ENCODE measurements around the gene PRDX6. TPM values are rescaled to one million over a fixed set of nuclear protein-coding genes. Genes with fewer than 3 reads are reported as not detected.
"Not testable (repeated sequence)": the region's sequence is repeated elsewhere in the genome, so short reads cannot be mapped to it uniquely, and the experiment has no call there.

The PRDX6 gene
- total and polyA plus RNA-seq, 5 experiments from 2014 or later: 109 to 269 (median 181) TPM

DNA sequence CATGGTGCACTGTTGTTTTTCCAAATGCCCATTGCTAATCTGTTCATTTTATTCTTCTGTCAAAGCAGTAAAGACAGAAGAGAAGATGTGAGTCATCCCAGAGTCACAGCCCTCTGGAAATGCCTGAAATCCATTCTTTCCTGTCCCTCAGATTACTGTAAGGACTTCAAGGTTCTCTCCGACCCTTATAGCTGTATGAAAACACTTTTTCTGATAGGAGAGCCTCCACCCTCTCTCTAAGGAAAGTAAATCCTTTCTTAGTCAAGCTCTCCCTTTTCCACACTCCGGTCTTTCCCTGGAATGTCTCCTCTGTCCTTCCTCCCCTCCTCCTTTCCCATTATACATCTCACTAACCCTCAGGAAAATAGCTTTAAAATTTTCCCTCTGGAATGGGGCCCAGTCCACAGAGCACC lies 3.5 kb upstream of the PRDX6 start:
- POLR2A ChIA-PET: no interaction called here
- ATAC-seq: no peak
- H3K36me3 Mint-ChIP-seq: peaks cover 36 to 43% (median 36%) of the 10 kb centered on the region in 3 donors
- H3K27me3 Mint-ChIP-seq: no peaks in the 10 kb centered on the region
- H3K4me3 Mint-ChIP-seq: peak overlapping the region in 6 of 10 donors; percentile 7 to 87 (median 60)
- peaks cover 0 to 30% (median 18%) of the 10 kb centered on the region in 9 donors for H3K9me3 Mint-ChIP-seq
- DNase-seq: no peak
- H3K27ac Mint-ChIP-seq: peak overlapping the region in 7 of 10 donors; percentile 18 to 88 (median 25)
- H3K4me1 Mint-ChIP-seq: peaks cover 24 to 42% (median 42%) of the 10 kb centered on the region in 4 donors

GRCh38 chr1:173474097-173474779 lies 2.9 kb upstream of the PRDX6 start:
- Mint-ChIP-seq H3K4me1 (peaks cover 27 to 49% (median 48%) of the 10 kb centered on the region in 4 donors), H3K4me3 (peak overlapping the region in 9 of 10 donors; percentile 3 to 87 (median 59))
- POLR2A ChIA-PET: interaction anchor here (0.6 kb wide), 1 partner anchor 11 kb away, joined by 3 read pairs; no protein-coding TSS in a partner anchor

GRCh38 chr1:173474780-173475421 lies 2.2 kb upstream of the PRDX6 start:
- POLR2A ChIA-PET: interaction anchor here (3.3 kb wide), 1 partner anchor 393 kb away, joined by 26 read pairs; the partner anchor contains the start of genes GAS5 and ZBTB37
- H3K9me3 Mint-ChIP-seq: peaks cover 0 to 21% (median 11%) of the 10 kb centered on the region in 9 donors
- peaks cover 28 to 34% (median 31%) of the 10 kb centered on the region in 3 donors for H3K36me3 Mint-ChIP-seq
- not testable (repeated sequence) for H3K27me3 Mint-ChIP-seq, DNase-seq, ATAC-seq
- peaks cover 33 to 54% (median 54%) of the 10 kb centered on the region in 4 donors for H3K4me1 Mint-ChIP-seq
- peak overlapping the region; percentile 2 to 85 (median 59) for H3K27ac Mint-ChIP-seq
- H3K4me3 Mint-ChIP-seq: peak overlapping the region; percentile 44 to 94 (median 86)

More at GRCh38 chr1:173474097-173474779, 2.9 kb upstream of the PRDX6 start:
- DNase-seq (no peak), ATAC-seq (no peak)
- Mint-ChIP-seq H3K36me3 (peaks cover 30 to 37% (median 33%) of the 10 kb centered on the region in 3 donors), H3K27ac (peak overlapping the region in 6 of 10 donors; percentile 18 to 88 (median 60)), H3K27me3 (no peaks in the 10 kb centered on the region), H3K9me3 (peaks cover 0 to 23% (median 13%) of the 10 kb centered on the region in 9 donors)

DNA sequence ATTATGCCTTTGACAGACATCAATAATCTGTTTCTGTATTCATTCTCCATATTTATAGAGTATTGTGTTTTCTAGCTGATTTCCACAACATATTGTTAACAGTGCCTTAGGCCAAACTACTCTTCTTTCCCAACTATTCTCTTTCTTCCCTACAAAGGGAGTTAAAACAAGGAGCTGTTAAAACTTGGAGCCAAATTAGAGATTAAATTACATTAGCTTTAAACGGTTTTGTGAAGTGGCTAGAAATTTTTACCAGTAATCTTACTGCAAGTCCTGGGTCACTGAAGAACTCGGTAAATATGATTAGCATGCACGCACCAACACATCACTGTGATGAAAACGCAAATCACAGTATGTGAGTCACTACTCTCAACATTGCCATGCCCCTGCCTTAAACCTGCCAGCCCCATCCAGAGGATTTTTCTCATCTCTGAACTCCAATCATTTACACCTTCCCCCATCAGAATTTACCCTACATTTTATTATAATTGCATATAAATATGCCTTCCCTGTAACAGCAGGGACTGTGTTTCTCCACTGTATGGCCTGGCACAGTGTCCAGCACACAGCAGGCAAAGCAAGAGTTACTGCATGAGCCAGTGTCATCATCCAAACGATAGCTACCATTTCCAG lies 1.5 kb upstream of the PRDX6 start:
- peak overlapping the region; percentile 82 to 94 (median 90) for H3K4me3 Mint-ChIP-seq
- H3K36me3 Mint-ChIP-seq: peaks cover 22 to 38% (median 23%) of the 10 kb centered on the region in 3 donors
- H3K9me3 Mint-ChIP-seq: peaks cover 0 to 13% (median 6%) of the 10 kb centered on the region in 9 donors
- POLR2A ChIA-PET: interaction anchor here (1.3 to 3.5 kb wide), 6 partner anchors 12 to 547 kb away, joined by 4 to 34 read pairs (median 17); partner anchors contain the start of genes CENPL, DARS2, GAS5 and KLHL20
- no peak for ATAC-seq
- no peaks in the 10 kb centered on the region for H3K27me3 Mint-ChIP-seq
- H3K4me1 Mint-ChIP-seq: peaks cover 37 to 61% (median 59%) of the 10 kb centered on the region in 4 donors
- H3K27ac Mint-ChIP-seq: peak overlapping the region; percentile 54 to 94 (median 80)
- DNase-seq: no peak

DNA sequence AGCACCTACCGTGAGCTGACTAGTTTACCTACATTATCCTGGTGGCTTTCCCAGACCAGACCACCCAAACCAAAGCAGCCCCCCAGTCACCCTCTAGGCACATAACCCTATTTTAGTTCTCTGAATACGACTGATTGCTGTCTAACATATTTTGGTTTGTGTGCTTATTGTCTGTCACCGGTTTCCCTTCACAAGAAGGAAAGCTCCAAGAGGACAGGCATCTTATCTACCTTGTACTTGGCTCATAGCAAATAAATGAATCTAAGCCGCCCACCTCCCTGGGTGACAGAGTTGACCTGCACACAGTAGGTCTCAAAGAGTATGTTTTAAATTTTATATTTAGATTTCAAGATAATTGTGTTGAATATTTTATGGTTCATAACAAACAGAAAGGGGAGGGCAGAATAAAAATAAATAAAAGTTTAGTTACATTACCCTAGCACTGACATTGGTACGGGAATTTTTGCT lies 904 bp upstream of the PRDX6 start:
- peak overlapping the region; percentile 57 to 95 (median 82) for H3K27ac Mint-ChIP-seq
- POLR2A ChIA-PET: interaction anchor here (0.9 to 3.5 kb wide), 13 partner anchors 12 to 1523 kb away, joined by 3 to 34 read pairs (median 8); partner anchors contain the start of genes CACYBP, CENPL, DARS2 and GAS5
- DNase-seq (no peak), ATAC-seq (no peak)
- peak overlapping the region; percentile 82 to 94 (median 90) for H3K4me3 Mint-ChIP-seq
- H3K4me1 Mint-ChIP-seq: peaks cover 37 to 61% (median 59%) of the 10 kb centered on the region in 4 donors
- no peaks in the 10 kb centered on the region for H3K27me3 Mint-ChIP-seq
- H3K36me3 Mint-ChIP-seq: peaks cover 19 to 44% (median 22%) of the 10 kb centered on the region in 3 donors
- H3K9me3 Mint-ChIP-seq: peaks cover 0 to 11% (median 6%) of the 10 kb centered on the region in 9 donors

DNA sequence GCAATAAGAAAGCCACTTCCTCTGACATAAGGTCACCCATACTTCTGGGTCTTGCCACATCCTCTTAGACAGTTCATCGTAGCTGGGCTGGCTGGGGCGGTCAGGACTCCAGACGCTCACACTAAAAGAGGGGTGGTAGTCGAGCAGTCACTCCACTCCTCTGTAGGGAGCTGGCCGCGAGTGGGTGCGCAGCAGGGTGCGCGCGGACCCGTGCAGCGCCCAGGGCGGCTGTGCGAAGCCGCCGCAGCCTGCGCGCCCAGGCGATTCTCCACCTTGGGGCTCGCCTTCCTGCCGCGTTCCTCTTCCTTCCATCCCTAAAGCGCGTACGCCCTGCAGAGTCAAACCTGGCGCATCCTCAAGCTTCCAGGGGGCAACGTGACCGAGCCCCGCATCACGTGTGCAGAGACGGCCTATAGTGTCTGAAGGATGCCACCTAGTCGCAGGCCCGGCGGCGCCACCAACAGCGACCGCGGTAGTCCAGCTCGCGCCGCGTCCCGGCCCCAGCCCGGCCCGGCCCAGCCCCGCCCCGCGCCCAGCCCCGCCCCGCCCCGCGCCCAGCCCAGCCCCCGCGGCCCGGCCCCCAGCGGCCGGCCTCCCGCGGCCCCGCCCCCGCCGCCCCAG lies 360 bp upstream of the PRDX6 start:
- H3K4me3 Mint-ChIP-seq: peak overlapping the region; percentile 82 to 94 (median 92)
- peaks cover 40 to 65% (median 61%) of the 10 kb centered on the region in 4 donors for H3K4me1 Mint-ChIP-seq
- no peaks in the 10 kb centered on the region for H3K27me3 Mint-ChIP-seq
- peaks cover 16 to 45% (median 20%) of the 10 kb centered on the region in 3 donors for H3K36me3 Mint-ChIP-seq
- H3K9me3 Mint-ChIP-seq: peaks cover 0 to 6% (median 3%) of the 10 kb centered on the region in 9 donors
- peak in 9 of 10 donors; percentile 56 to 88 (median 82) for DNase-seq
- POLR2A ChIA-PET: interaction anchor here (0.6 to 3.5 kb wide), 17 partner anchors 13 to 1547 kb away, joined by 3 to 34 read pairs (median 5); partner anchors contain the start of genes CACYBP, CENPL, DARS2 and GAS5
- peak overlapping the region; percentile 57 to 96 (median 94) for H3K27ac Mint-ChIP-seq
- peak; percentile 77 to 82 for ATAC-seq

- Mint-ChIP-seq H3K4me3 (peak overlapping the region; percentile 82 to 94 (median 92)), H3K4me1 (peaks cover 45 to 71% (median 60%) of the 10 kb centered on the region in 4 donors), H3K27ac (peak overlapping the region; percentile 57 to 96 (median 91)), H3K27me3 (no peaks in the 10 kb centered on the region), H3K9me3 (no peaks in the 10 kb centered on the region), H3K36me3 (peaks cover 20 to 51% (median 21%) of the 10 kb centered on the region in 3 donors)
- POLR2A ChIA-PET: interaction anchor here (0.9 to 3.5 kb wide), 8 partner anchors 9 to 1521 kb away, joined by 3 to 34 read pairs (median 10); partner anchors contain the start of genes CACYBP, CENPL, DARS2 and GAS5
- DNase-seq (peak in 2 of 10 donors; percentile 4), ATAC-seq (no peak)
Observed at GRCh38 chr1:173478094-173478674, 1.0 kb downstream of the PRDX6 start.

- ATAC-seq: no peak
- H3K36me3 Mint-ChIP-seq: peaks cover 12 to 55% (median 15%) of the 10 kb centered on the region in 3 donors
Observed at GRCh38 chr1:173479649-173480048, 2.5 kb downstream of the PRDX6 start.

DNA sequence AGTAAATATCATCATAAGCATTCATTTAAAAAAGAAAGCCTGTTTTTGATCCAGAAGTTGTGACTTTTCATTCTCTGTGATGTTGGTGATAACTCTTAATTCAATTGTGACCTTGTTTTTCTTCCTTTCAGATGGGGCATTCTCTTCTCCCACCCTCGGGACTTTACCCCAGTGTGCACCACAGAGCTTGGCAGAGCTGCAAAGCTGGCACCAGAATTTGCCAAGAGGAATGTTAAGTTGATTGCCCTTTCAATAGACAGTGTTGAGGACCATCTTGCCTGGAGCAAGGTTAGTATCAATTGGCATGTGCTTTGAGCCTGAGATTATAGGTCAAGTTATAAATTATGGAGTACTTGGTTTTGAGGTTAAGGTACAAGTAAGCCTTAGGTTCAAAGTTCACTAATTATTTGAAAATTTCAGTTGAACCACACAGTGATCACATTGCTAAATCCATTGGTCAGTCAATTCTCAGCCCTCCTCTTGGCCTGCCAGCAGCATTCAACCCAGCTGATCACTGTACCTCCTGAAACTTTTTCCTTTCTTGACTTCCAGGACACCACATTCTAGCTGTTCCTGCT lies 4.1 kb downstream of the PRDX6 start:
- peak overlapping the region in 1 of 10 donors; percentile 20 for H3K4me3 Mint-ChIP-seq
- H3K27me3 Mint-ChIP-seq: no peaks in the 10 kb centered on the region
- DNase-seq: no peak
- H3K9me3 Mint-ChIP-seq: no peaks in the 10 kb centered on the region
- POLR2A ChIA-PET: interaction anchor here (0.9 kb wide), 1 partner anchor 48 kb away, joined by 5 read pairs; no protein-coding TSS in a partner anchor
- peaks cover 28 to 40% (median 33%) of the 10 kb centered on the region in 4 donors for H3K4me1 Mint-ChIP-seq
- peak overlapping the region in 5 of 10 donors; percentile 9 to 66 (median 39) for H3K27ac Mint-ChIP-seq
- no peak for ATAC-seq
- H3K36me3 Mint-ChIP-seq: peaks cover 19 to 69% (median 22%) of the 10 kb centered on the region in 3 donors

More at GRCh38 chr1:173479649-173480048, 2.5 kb downstream of the PRDX6 start:
- Mint-ChIP-seq H3K4me1 (peaks cover 39 to 56% (median 47%) of the 10 kb centered on the region in 4 donors), H3K27me3 (no peaks in the 10 kb centered on the region), H3K27ac (peak overlapping the region in 8 of 10 donors; percentile 15 to 96 (median 33)), H3K4me3 (peak overlapping the region in 6 of 10 donors; percentile 47 to 94 (median 86)), H3K9me3 (no peaks in the 10 kb centered on the region)
- POLR2A ChIA-PET: interaction anchor here (1.3 kb wide), 1 partner anchor 389 kb away, joined by 4 read pairs; the partner anchor contains the start of genes GAS5 and ZBTB37
- no peak for DNase-seq

DNA sequence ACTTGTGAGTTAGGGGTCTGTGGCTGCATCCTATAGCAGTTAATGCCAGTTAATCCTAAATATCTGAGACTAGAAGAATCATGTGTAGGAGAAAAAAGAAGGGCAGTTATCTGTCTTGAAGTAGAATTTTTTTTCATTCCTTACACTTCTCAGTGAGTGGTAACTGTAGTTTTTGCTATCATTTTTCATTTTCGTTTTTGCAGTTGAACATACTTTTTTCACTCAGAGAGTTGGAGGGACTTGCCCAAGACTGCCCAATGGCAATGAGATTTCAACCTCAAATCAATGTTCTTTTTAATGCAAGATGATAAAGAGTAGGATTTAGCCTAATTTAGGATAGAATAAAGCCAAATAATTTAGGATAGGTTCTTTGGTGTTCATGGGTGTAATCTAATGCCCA lies 5.5 kb downstream of the PRDX6 start:
- Mint-ChIP-seq H3K4me1 (peaks cover 28 to 39% (median 33%) of the 10 kb centered on the region in 4 donors), H3K4me3 (no peak overlapping the region), H3K27ac (no peak overlapping the region), H3K27me3 (no peaks in the 10 kb centered on the region), H3K36me3 (peaks cover 23 to 83% (median 28%) of the 10 kb centered on the region in 3 donors), H3K9me3 (no peaks in the 10 kb centered on the region)
- DNase-seq (no peak), ATAC-seq (no peak)
- POLR2A ChIA-PET: no interaction called here

All from naive thymus-derived CD8-positive, alpha-beta T cell (primary cell).